Panc1 (cell line): ENCODE data around the gene CLTB. TPM values are rescaled to one million over a fixed set of nuclear protein-coding genes. Genes with fewer than 3 reads are reported as not detected.

Experiments used
- ATAC-seq: fragments of 200-7000 bp; cut with Tn5 transposase; 2 replicates; pipeline ENCODE4 v1.9.1; 2020; ENCODE audit warnings: mild to moderate bottlenecking, moderate library complexity
- BruUV-seq: library from RNA; stranded (reverse); fragments of 400-500 nt; replicated peaks from 2 replicates; lab custom pipeline; 2021; lab: Mats Ljungman, UMichigan
- CTCF ChIA-PET: fragments of 300-600 bp; sonication (Branson Sonifier 250); formaldehyde crosslinking; loops from one replicate; lab custom pipeline; 2022; ENCODE audit warnings: antibody characterized with exemption; lab: Charles Lee
- POLR2A ChIA-PET: fragments of 300-600 bp; sonication (Branson Sonifier 250); formaldehyde crosslinking; loops from one replicate; lab custom pipeline; 2022; ENCODE audit warnings: antibody characterized with exemption; lab: Charles Lee
- DNase-seq: peaks from one replicate; pipeline ENCODE4 v3.0.0-alpha.2; 2010; ENCODE audit warnings: low read depth, low spot score
- H3K27ac ChIP-seq: 2 replicates; pipeline ENCODE4 v1.5.1; 2011; ENCODE audit warnings: mild to moderate bottlenecking, low read length, inconsistent platforms
- H3K27me3 ChIP-seq: fragments of 200-500 bp; sonication (Bioruptor generic); 2 replicates; pipeline ENCODE4 v1.6.0; 2014; ENCODE audit warnings: low read length, inconsistent platforms; ENCODE audit not compliant: control insufficient read depth, insufficient read depth
- H3K36me3 ChIP-seq: fragments of 200-500 bp; sonication (Bioruptor generic); 2 replicates; pipeline ENCODE4 v1.5.1; 2014; ENCODE audit warnings: inconsistent platforms, mild to moderate bottlenecking, low read length, moderate library complexity; ENCODE audit not compliant: control insufficient read depth, insufficient read depth
- H3K4me1 ChIP-seq: 2 replicates; pipeline ENCODE4 v1.5.1; 2011; ENCODE audit warnings: inconsistent platforms, mild to moderate bottlenecking, low read length, moderate library complexity; ENCODE audit not compliant: control insufficient read depth, insufficient read depth
- H3K4me3 ChIP-seq, 2 experiments: 2 replicates each; pipeline ENCODE4 v1.5.1; 2011 to 2012; ENCODE audit warnings: low read depth in 2 of 2, low read length in 2 of 2, mild to moderate bottlenecking in 2 of 2, inconsistent platforms in 1 of 2, moderate library complexity in 1 of 2
- H3K9me3 ChIP-seq: fragments of 200-500 bp; sonication (Bioruptor generic); 2 replicates; pipeline ENCODE4 v1.5.1; 2014; ENCODE audit warnings: low read depth, mild to moderate bottlenecking, inconsistent platforms, low read length, moderate library complexity; ENCODE audit not compliant: control insufficient read depth, insufficient read depth
- POLR2AphosphoS5 ChIP-seq: IDR thresholded peaks from 2 replicates; pipeline ENCODE4 v1.6.1; 2012; ENCODE audit warnings: mild to moderate bottlenecking, low read depth, low read length, moderate library complexity
- SIN3A ChIP-seq: IDR thresholded peaks from 2 replicates; pipeline ENCODE4 v1.6.1; 2012; ENCODE audit warnings: low read depth, mild to moderate bottlenecking, low read length, moderate library complexity, borderline replicate concordance; ENCODE audit not compliant: insufficient read depth
- TCF7L2 ChIP-seq: IDR thresholded peaks from 2 replicates; pipeline ENCODE4 v1.6.1; 2011; ENCODE audit warnings: mild to moderate bottlenecking, low read depth, low read length, inconsistent platforms
- in situ Hi-C: cut with HindIII; loops from 2 replicates; pipeline ENCODE4 v1.10.0; 2016; ENCODE audit warnings: low sequenced_read_pairs, low pct_unique_long_range_greater_than_20kb
- intact Hi-C: fragments of 100-400 bp; cut with micrococcal nuclease; formaldehyde crosslinking; loops from one replicate; pipeline ENCODE4 v1.10.0; 2022; ENCODE audit not compliant: unreplicated experiment
- total RNA-seq: library from RNA; stranded (reverse); gene quantifications from one replicate; pipeline ENCODE4 v1.2.1, GENCODE V29; 2021; ENCODE audit not compliant: unreplicated experiment
- TF ChIP-seq, protein P1 (sequence below), 2 experiments: IDR thresholded peaks; 2 replicates each; pipeline ENCODE4 v1.6.1; 2011 to 2012; ENCODE audit warnings: low read depth in 2 of 2, control low read depth in 1 of 2, low read length in 1 of 2, mild to moderate bottlenecking in 1 of 2, moderate library complexity in 1 of 2; ENCODE audit not compliant: insufficient read depth in 1 of 2
- TF ChIP-seq, protein P2 (sequence below): fragments of 450-650 bp; IDR thresholded peaks from 2 replicates; pipeline ENCODE4 v1.5.1; 2017; ENCODE audit warnings: mild to moderate bottlenecking

CLTB gene
- total RNA-seq, 1 experiment from 2014 or later = 124 TPM

DNA sequence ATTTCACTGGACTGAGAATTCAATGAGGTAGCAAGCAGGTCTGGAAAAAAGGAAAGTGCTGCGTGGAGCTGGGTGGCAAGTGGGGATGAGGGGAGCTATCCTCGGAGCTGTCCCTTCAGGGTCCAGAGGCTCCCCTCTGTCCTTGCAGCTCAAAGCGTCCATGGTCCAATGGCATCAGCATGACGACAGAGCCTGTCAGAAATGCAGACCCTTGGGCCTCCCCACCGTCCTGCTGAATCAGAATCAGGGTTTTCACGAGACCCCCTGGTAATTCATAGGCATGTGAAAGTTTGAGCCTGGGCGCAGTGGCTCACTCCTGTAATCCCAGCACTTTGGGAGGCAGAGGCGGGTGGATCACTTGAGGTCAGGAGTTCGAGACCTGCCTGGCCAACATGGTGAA, 22.2 kb downstream of the CLTB start:
- DNase-seq (no peak), ATAC-seq (no peak)
- peaks cover 2% of the 10 kb centered on the region; the same call in 1 of the 2 replicates for H3K4me1 ChIP-seq
- H3K4me3 ChIP-seq = no peak overlapping the region
- in situ Hi-C loops = no loop called here
- ChIA-PET POLR2A (no interaction called here), CTCF (no interaction called here)
- no peaks in the 10 kb centered on the region; the same call in 1 of the 2 replicates for H3K36me3 ChIP-seq
- TF ChIP-seq, protein P1, sequence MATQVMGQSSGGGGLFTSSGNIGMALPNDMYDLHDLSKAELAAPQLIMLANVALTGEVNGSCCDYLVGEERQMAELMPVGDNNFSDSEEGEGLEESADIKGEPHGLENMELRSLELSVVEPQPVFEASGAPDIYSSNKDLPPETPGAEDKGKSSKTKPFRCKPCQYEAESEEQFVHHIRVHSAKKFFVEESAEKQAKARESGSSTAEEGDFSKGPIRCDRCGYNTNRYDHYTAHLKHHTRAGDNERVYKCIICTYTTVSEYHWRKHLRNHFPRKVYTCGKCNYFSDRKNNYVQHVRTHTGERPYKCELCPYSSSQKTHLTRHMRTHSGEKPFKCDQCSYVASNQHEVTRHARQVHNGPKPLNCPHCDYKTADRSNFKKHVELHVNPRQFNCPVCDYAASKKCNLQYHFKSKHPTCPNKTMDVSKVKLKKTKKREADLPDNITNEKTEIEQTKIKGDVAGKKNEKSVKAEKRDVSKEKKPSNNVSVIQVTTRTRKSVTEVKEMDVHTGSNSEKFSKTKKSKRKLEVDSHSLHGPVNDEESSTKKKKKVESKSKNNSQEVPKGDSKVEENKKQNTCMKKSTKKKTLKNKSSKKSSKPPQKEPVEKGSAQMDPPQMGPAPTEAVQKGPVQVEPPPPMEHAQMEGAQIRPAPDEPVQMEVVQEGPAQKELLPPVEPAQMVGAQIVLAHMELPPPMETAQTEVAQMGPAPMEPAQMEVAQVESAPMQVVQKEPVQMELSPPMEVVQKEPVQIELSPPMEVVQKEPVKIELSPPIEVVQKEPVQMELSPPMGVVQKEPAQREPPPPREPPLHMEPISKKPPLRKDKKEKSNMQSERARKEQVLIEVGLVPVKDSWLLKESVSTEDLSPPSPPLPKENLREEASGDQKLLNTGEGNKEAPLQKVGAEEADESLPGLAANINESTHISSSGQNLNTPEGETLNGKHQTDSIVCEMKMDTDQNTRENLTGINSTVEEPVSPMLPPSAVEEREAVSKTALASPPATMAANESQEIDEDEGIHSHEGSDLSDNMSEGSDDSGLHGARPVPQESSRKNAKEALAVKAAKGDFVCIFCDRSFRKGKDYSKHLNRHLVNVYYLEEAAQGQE (IDR thresholded peaks at IDR 0.05; ENCODE audit: insufficient read depth in 1 of 2, low read depth in 2 of 2, low read length in 1 of 2) = no peak
- TF ChIP-seq, protein P2, sequence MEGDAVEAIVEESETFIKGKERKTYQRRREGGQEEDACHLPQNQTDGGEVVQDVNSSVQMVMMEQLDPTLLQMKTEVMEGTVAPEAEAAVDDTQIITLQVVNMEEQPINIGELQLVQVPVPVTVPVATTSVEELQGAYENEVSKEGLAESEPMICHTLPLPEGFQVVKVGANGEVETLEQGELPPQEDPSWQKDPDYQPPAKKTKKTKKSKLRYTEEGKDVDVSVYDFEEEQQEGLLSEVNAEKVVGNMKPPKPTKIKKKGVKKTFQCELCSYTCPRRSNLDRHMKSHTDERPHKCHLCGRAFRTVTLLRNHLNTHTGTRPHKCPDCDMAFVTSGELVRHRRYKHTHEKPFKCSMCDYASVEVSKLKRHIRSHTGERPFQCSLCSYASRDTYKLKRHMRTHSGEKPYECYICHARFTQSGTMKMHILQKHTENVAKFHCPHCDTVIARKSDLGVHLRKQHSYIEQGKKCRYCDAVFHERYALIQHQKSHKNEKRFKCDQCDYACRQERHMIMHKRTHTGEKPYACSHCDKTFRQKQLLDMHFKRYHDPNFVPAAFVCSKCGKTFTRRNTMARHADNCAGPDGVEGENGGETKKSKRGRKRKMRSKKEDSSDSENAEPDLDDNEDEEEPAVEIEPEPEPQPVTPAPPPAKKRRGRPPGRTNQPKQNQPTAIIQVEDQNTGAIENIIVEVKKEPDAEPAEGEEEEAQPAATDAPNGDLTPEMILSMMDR = no peak
- TF ChIP-seq POLR2AphosphoS5 = no peak
- no peak for TF ChIP-seq SIN3A
- no peak for TF ChIP-seq TCF7L2
- intact Hi-C loops = no loop called here
- H3K27ac ChIP-seq = no peak overlapping the region
- H3K9me3 ChIP-seq = no peaks in the 10 kb centered on the region
- H3K27me3 ChIP-seq = no peaks in the 10 kb centered on the region
- no TSS peak for BruUV-seq

DNA sequence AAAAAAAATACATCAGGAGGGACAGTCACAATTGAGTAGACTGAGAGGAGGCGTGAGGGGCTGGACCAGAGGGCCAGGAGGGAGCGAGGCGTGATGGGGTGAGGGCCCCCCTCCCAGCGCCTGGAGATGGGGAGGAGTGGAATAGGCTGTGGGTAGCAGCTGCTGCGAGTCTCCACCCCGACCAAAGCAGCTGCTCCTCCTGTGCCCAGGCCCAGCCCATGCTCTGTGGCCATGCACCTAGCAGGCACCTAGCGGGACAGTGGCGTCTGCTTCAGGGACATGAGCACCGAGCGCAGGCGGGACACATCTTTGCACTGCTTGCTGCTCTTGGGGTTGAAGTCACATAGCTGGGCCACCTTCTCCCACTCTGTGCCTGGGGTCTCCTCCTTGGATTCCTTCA, 23.8 kb downstream of the CLTB start:
- Histone ChIP-seq H3K4me1 (peaks cover 2% of the 10 kb centered on the region; the same call in 1 of the 2 replicates), H3K27ac (no peak overlapping the region), H3K36me3 (peaks cover 4% of the 10 kb centered on the region), H3K9me3 (no peaks in the 10 kb centered on the region), H3K27me3 (no peaks in the 10 kb centered on the region), H3K4me3 (no peak overlapping the region)
- ATAC-seq (no peak), DNase-seq (no peak)
- no peak for TF ChIP-seq SIN3A
- TF ChIP-seq, protein P1 (IDR thresholded peaks at IDR 0.05; ENCODE audit: insufficient read depth in 1 of 2, low read depth in 2 of 2, low read length in 1 of 2) = no peak
- TF ChIP-seq, protein P2 = no peak
- TF ChIP-seq POLR2AphosphoS5 = no peak
- TF ChIP-seq TCF7L2 = no peak
- ChIA-PET POLR2A (no interaction called here), CTCF (no interaction called here)
- intact Hi-C loops (no loop called here), in situ Hi-C loops (no loop called here)
- no TSS peak for BruUV-seq
